Measurements from ENCODE around the gene KCTD15.
"Not testable (repeated sequence)": the region's sequence is repeated elsewhere in the genome, so short reads cannot be mapped to it uniquely, and the experiment has no call there.

Gene KCTD15

GRCh38 chr19:33815380-33816340 lies 19.0 kb downstream of the KCTD15 start:
- no peak for DNase-seq

DNA sequence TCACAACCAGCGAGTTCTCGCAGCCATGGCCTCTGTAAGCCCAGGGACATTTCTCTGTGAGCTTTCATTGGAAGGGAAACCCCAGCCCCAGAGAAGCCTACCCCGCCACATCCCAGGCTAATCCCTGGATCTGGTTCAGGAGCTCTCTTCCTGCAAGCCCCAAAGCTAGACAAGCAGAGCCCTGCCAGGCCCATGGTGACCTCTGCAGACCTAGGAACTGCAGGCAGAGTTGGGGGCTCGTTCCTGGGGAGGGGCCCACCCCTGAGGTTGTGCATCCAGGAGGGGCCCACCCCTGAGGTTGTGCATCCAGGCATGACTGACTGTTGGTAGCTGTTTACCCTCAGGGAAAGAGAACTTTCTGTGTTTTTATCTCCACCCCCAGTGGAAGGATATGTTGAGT lies 21.7 kb downstream of the KCTD15 start:
- DNase-seq = no peak

DNA sequence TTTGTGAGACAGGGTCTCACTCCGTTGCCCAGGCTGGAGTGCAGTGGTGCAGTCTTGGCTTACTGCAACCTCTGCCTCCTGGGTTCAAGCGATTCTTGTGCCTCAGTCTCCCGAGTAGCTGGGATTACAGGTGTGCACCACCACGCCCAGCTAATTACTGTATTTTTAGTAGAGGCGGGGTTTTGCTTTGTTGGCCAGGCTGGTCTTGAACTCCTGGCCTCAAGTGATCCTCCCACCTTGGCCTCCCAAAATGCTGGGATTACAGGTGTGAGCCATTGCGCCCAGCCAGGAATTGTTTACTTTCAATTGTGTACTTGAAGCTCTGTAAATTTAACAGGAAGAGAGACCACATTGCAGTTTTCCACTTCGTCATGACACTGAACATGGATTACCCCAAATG lies 22.4 kb downstream of the KCTD15 start:
- not testable (repeated sequence) for DNase-seq

- no peak for DNase-seq
Observed at GRCh38 chr19:33819506-33819879, 22.8 kb downstream of the KCTD15 start.

DNA sequence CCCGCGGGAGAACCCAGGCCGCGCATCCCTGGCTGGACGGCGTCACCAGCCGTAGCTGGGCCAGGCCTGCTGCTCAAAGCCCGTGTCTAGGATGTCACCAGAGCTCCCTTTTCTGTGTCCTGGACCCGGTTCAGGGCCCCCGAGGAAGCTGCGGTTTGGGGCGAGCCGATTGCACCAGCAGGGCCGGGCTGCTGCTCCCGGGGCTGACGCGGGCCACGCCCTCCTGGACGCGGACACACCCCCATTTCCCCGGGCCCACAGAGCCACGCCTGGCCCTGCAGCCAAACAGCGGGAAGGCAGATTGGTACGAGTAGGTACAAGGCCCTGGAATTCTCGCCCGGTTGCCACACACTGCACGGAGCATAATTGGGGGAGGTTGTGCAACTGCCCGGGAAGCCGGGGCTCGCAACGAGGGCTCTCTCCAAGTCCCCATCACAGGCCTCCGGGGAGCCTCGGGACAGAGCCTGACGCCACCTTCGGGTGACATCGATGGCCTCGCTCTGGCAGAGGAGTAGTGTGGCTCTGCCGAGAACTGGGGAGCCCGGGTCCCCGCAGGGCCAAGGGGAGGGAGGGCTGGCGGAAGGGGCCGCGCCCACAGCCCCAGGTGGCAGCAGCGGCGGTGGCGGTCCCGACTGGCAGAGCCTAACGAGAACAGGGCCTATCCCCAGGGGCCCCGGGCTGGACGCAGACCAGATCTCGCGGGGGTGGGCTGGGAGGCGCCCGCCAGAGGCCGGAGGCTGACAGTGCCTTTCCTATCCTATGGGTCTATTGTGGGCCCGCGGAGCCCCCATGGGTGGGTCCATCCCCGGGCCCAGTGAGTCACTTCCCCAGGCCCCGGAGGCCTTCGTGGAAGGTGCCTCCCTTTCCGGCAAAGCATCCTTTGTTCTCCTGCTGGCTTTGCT lies 23.5 kb downstream of the KCTD15 start:
- no peak for DNase-seq

DNA sequence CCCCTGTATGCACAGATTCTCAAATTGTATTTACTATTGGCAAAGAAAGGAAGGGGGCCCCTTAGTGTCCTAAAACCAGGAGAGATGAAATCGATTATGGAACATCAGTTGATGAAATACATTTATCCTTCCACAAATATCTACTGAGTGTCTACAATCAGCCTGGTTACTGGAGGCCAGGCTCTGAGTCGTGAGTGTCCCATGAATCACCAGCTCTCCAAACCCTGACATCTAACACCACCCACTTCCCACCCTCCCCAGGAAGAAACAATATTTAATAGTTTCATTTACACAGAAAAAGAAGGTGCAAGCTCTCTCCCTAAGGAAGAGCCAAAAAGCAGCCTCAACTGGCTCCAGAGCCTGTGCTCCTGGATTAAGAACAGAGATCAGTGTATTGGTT lies 25.2 kb downstream of the KCTD15 start:
- no peak for DNase-seq

DNA sequence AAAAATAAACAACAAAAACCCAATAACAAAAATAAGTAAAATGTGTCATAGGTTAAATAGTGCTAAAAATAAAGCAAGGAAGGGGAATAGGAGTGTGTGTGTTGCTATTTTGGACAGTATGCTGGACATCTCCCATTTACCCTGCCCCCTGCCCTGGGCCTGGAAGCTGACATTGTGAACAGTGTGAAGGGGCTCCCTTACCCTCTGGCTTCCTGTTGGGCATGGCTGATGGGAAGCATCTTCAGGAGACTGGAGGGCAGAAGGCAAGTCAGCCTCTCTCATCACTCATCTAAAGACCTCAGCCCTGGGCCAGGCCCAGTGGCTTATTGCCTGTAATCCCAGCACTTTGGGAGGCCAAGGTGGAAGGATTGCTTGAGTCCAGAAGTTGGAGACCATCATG lies 26.7 kb downstream of the KCTD15 start:
- no peak for DNase-seq

DNA sequence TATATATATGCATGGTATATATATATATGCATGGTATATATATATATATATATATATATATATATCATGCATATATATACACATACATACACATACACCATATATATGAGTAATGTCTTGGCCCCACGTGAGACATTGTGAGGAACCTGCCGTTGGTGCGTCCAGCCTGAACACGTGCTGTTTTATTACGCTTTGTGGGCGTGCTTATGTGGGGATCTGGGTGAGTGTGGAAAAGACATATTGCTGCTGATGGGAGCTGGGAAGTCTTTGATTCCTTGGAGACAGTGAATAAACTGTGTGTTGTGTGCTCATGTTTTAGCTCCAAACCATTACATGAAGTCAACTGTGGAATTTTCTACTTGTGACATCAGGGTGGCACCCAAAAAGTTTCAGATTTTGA lies 28.9 kb downstream of the KCTD15 start:
- DNase-seq = no peak

GRCh38 chr19:33826521-33826920 lies 29.9 kb downstream of the KCTD15 start:
- no peak for DNase-seq

DNA sequence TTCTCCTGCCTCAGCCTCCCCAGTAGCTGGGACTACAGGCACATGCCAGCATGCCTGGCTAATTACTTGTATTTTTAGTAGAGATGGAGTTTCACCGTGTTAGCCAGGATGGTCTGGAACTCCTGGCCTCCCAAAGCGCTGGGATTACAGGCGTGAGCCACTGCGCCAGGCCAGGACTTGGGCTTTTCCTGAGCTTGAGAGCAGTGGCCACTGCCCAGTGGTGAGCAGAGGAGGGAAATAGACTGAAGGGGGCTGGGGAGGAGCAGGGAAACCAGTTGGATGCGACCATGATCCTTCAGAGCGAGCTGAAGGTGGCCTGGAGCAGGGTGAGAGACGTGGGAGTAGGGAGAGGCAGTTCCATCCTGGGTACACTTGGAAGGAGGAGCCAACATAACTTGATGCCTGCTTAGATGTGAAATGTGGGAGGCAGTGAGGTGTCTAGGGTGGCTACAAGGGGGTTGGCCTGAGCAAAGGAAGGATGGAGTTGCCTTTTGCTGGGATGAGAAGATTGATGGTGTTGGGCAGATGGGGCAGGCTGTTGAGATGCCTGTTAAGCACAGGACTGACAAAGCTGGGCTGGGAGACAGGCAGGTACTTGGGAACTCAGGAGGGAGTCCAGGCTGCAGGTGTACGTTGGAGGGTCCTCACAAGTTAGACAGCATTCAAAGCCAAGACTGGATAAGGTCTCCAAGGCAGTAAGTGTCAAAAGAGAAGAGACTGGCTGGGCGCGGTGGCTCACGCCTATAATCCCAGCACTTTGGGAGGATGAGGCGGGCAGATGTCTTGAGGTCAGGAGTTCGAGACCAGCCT lies 31.8 kb downstream of the KCTD15 start:
- DNase-seq = no peak

DNA sequence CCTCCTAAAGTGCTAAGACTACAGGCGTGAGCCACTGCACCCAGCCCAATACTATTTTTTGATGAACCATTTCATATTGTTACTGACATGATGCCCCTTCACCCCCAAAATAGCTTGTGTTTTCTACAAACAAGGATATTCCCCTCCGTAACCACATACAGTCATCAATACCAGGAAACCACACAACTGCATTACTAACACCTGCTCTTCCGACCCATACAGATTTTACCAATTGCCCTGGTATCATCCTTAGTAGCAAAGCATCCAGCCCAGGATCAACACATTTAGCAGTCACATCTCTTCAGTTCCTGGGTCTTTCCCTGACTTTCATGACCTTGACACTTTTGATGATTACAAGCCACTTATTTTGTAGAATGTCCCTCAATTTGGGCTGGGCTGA lies 33.6 kb downstream of the KCTD15 start:
- DNase-seq = no peak

GRCh38 chr19:33831825-33832224 lies 35.2 kb downstream of the KCTD15 start:
- no peak for DNase-seq

DNA sequence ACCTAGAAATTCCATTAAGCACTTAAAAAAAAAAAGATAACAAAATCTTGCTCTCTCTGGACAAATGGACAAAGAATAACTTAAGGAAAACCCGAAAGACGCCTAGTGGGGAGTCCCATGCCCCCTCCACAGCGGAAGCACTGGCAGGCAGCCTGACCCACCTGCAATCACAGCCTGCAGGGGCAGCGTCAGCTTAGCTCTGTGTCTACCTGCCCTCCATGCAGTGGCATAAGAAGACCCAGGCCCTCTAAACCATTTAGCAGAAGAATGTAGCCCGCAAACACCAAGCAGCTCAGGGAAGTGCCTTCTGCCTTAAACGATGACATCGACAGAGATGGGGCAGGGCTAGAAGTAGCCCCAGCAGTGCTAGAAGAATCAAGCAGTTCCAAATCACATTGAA lies 36.0 kb downstream of the KCTD15 start:
- DNase-seq = no peak

- DNase-seq = no peak
Observed at GRCh38 chr19:33840382-33840781, 43.7 kb downstream of the KCTD15 start.

- no peak for DNase-seq
Observed at GRCh38 chr19:33840783-33841182, 44.1 kb downstream of the KCTD15 start.

- DNase-seq = no peak
Observed at GRCh38 chr19:33841685-33842084, 45.0 kb downstream of the KCTD15 start.

DNA sequence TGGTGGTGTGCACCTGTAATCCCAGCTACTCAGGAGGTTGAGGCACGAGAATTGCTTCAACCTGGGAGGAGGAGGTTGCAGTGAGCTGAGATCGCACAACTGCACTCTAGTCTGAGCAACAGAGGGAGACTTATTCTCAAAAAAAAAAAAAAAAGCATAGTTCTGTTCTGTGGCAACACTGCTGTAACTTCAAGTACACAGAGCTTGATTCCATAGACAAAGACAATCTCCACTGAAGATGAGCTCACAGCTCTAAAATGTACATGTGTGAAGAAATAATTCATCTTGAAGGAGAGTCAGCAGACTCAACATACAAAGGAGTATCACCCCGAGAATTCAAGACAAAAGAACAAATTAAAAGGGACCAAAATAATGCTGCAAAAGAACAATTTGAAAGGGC lies 47.8 kb downstream of the KCTD15 start:
- DNase-seq = no peak

DNA sequence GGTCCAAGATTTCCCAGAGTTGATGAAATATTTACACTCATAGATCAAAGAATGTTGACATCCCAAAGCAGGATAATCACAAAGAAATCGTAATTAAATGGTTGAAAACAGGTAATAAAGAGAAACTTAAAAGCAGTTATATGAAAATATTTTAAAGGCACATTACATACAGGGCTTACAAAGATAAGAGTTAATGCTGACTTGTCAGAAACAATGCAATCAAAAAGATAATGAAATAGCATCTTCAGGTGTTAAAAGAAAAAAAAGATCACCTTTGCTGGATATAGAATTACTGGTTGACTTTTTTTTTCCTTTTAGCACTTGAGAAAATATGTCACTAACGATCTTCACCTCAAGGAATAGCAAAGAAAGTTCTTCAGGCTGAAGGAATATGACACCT lies 48.8 kb downstream of the KCTD15 start:
- DNase-seq = no peak

GRCh38 chr19:33849551-33850147 lies 53.0 kb downstream of the KCTD15 start:
- DNase-seq = no peak

GRCh38 chr19:33859016-33859415 lies 62.3 kb downstream of the KCTD15 start:
- DNase-seq = no peak

DNA sequence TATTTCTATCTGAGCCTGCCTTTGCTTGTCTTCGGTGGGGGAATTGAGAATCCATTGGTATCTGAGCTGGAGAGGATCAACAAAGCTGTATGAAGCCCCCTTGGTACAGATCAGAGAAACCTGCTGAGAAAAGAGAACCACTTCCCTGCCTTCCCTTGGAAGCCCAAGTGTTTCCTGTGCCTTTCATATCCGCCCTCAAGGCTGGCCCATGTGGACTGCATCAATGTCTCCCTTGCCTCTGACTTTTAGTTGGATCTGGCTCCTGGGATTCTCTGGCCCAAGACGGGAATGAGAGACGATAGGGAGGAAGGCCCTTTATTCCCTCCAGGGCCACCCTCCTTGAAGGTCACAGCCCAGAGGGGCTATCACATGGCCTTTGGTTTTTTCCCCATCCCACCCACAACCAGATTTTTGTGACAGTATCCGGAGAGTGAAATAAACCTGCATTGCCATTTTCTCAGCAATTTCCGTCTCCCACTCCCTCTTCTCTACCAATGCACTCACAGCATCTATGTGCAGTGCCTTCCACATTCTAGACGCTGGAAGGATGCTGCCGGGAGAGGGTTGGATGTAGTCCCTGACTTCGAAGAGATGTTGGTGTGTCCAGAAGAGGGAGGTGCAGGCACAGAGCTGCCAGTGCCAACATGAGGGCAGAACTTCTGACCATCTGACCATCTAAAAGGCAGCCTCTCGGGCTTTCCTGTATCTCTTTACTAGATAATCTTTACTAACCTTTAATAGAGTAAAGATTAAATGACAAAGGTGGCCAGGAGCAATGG lies 63.8 kb downstream of the KCTD15 start:
- DNase-seq = no peak

GRCh38 chr19:33861950-33862349 lies 65.3 kb downstream of the KCTD15 start:
- no peak for DNase-seq

Measured in NCI-H774 (cell line).